ENCODE data around the gene PIEZO2.

The PIEZO2 gene

DNA sequence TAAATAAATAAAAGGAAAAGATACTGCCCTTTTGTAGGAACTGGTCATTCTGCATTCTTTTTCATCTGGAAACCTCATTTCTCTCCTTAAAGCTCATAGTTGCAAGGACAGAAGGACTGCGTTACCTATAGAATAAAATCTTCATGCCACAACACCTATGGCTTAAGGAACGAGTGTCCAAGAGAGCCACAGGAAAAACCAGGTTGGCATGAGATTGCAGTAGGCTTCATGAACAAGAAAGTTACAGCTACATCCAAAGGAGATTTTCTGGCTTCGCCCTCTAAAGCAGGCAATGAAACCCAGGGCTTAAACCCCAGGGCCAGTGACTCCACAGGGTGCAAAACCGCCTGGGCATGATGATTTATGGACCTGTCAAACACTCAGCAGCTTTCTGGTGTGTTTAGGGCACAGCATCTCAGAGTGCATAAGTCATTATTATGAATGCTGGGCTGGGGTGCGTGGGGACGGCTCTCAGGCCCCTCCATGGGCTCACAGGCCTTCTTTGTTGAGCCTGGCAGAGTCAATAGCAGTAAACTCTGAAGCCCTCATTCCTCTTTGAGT, 30.7 kb upstream of the PIEZO2 start:
- no peaks in the 10 kb centered on the region for H3K4me1 ChIP-seq (ENCODE audit: insufficient read depth, low read length, poor library complexity, severe bottlenecking)
- TF ChIP-seq EZH2phosphoT487 (IDR thresholded peaks at IDR 0.05; ENCODE audit: borderline replicate concordance) = no peak
- TF ChIP-seq, protein P1, sequence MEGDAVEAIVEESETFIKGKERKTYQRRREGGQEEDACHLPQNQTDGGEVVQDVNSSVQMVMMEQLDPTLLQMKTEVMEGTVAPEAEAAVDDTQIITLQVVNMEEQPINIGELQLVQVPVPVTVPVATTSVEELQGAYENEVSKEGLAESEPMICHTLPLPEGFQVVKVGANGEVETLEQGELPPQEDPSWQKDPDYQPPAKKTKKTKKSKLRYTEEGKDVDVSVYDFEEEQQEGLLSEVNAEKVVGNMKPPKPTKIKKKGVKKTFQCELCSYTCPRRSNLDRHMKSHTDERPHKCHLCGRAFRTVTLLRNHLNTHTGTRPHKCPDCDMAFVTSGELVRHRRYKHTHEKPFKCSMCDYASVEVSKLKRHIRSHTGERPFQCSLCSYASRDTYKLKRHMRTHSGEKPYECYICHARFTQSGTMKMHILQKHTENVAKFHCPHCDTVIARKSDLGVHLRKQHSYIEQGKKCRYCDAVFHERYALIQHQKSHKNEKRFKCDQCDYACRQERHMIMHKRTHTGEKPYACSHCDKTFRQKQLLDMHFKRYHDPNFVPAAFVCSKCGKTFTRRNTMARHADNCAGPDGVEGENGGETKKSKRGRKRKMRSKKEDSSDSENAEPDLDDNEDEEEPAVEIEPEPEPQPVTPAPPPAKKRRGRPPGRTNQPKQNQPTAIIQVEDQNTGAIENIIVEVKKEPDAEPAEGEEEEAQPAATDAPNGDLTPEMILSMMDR (conservative IDR thresholded peaks at IDR 0.05; ENCODE audit: low read length) = no peak
- no peaks in the 10 kb centered on the region for H3K9me2 ChIP-seq (replicated peaks; ENCODE audit: low read depth, low read length)
- no peaks in the 10 kb centered on the region for H3K79me2 ChIP-seq (ENCODE audit: insufficient read depth, low read length)
- no peak overlapping the region for H2AFZ ChIP-seq (ENCODE audit: low read length)
- no peak overlapping the region for H3K4me3 ChIP-seq (ENCODE audit: low read length, poor library complexity, severe bottlenecking)
- H3K27me3 ChIP-seq (ENCODE audit: insufficient read depth, low read length, poor library complexity, severe bottlenecking) = no peaks in the 10 kb centered on the region
- no peaks in the 10 kb centered on the region for H3K9me3 ChIP-seq (ENCODE audit: insufficient read depth, low read depth, low read length)
- no peaks in the 10 kb centered on the region for H3F3A ChIP-seq (ENCODE audit: low read depth)
- H3K36me3 ChIP-seq (ENCODE audit: insufficient read depth, low read length) = no peaks in the 10 kb centered on the region
- H4K20me1 ChIP-seq (ENCODE audit: insufficient read depth, low read length, poor library complexity, severe bottlenecking) = no peaks in the 10 kb centered on the region
- H3K4me2 ChIP-seq (ENCODE audit: low read depth, low read length, poor library complexity, severe bottlenecking) = no peak overlapping the region
- no peak overlapping the region for H3K9ac ChIP-seq (ENCODE audit: low read depth, low read length, poor library complexity, severe bottlenecking)

DNA sequence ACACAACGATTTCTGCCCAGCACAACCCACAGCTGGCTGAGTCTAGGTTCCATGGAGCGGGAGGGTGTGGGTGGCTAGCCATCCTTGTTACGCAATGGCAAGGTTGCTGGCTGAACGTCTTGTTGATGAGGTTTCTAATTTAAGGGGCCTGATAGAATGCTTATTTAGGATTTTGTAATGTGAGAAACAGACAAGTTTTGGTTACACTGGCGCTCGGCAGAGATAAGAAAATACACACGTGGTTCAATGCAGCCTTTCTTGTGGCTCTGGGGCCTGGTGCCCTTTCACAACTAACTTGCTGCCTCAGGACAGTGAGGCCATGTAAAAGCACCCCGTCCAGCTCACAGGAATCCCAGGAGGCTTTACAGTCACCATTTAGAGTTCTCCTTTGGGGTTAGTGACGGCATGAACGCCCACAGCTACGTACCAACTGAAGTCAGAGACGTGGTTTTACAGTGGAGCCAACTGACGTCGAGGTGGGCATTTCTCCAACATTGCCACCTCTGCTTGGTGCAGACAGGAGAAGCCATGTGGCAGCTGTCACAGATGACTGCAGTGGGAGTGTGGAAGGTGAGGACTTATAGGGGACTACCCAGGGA, 29.7 kb upstream of the PIEZO2 start:
- no peak for TF ChIP-seq EZH2phosphoT487 (IDR thresholded peaks at IDR 0.05; ENCODE audit: borderline replicate concordance)
- TF ChIP-seq, protein P1 (conservative IDR thresholded peaks at IDR 0.05; ENCODE audit: low read length) = no peak
- Histone ChIP-seq H3K4me3 (ENCODE audit: low read length, poor library complexity, severe bottlenecking) (no peak overlapping the region), H3K4me2 (ENCODE audit: low read depth, low read length, poor library complexity, severe bottlenecking) (no peak overlapping the region), H3K4me1 (ENCODE audit: insufficient read depth, low read length, poor library complexity, severe bottlenecking) (no peaks in the 10 kb centered on the region), H3K79me2 (ENCODE audit: insufficient read depth, low read length) (no peaks in the 10 kb centered on the region), H3K36me3 (ENCODE audit: insufficient read depth, low read length) (no peaks in the 10 kb centered on the region), H4K20me1 (ENCODE audit: insufficient read depth, low read length, poor library complexity, severe bottlenecking) (no peaks in the 10 kb centered on the region), H3K9me2 (replicated peaks; ENCODE audit: low read depth, low read length) (no peaks in the 10 kb centered on the region), H3K9me3 (ENCODE audit: insufficient read depth, low read depth, low read length) (no peaks in the 10 kb centered on the region), H3K27me3 (ENCODE audit: insufficient read depth, low read length, poor library complexity, severe bottlenecking) (no peaks in the 10 kb centered on the region), H3K9ac (ENCODE audit: low read depth, low read length, poor library complexity, severe bottlenecking) (no peak overlapping the region), H3F3A (ENCODE audit: low read depth) (no peaks in the 10 kb centered on the region), H2AFZ (ENCODE audit: low read length) (no peak overlapping the region)

DNA sequence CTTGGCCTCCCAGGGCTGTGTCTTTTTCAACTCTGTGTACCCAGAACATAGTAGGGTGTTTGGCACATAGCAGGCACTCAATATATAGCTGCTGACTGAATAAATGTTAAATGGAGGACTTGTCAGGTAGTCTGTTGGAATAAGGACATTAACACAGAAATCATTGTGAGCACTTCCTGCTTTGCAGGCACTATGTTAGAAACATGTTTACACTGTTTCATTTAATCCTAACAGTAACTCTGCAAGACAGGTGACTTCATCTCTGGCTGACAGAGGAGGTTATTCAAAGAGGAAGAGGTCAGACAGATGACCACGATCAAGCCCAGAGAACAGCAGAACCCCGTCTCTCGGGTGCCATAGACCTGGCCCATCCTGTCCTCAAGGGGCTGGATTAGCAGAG, 28.0 kb upstream of the PIEZO2 start:
- no peaks in the 10 kb centered on the region for H3K27me3 ChIP-seq (ENCODE audit: insufficient read depth, low read length, poor library complexity, severe bottlenecking)
- H3K9ac ChIP-seq (ENCODE audit: low read depth, low read length, poor library complexity, severe bottlenecking) = no peak overlapping the region
- no peak overlapping the region for H3K4me2 ChIP-seq (ENCODE audit: low read depth, low read length, poor library complexity, severe bottlenecking)
- no peak for TF ChIP-seq EZH2phosphoT487 (IDR thresholded peaks at IDR 0.05; ENCODE audit: borderline replicate concordance)
- TF ChIP-seq, protein P1 (conservative IDR thresholded peaks at IDR 0.05; ENCODE audit: low read length) = no peak
- no peak overlapping the region for H2AFZ ChIP-seq (ENCODE audit: low read length)
- H3K9me3 ChIP-seq (ENCODE audit: insufficient read depth, low read depth, low read length) = no peaks in the 10 kb centered on the region
- no peaks in the 10 kb centered on the region for H3K36me3 ChIP-seq (ENCODE audit: insufficient read depth, low read length)
- H4K20me1 ChIP-seq (ENCODE audit: insufficient read depth, low read length, poor library complexity, severe bottlenecking) = no peaks in the 10 kb centered on the region
- no peaks in the 10 kb centered on the region for H3K9me2 ChIP-seq (replicated peaks; ENCODE audit: low read depth, low read length)
- H3K79me2 ChIP-seq (ENCODE audit: insufficient read depth, low read length) = no peaks in the 10 kb centered on the region
- no peak overlapping the region for H3K4me3 ChIP-seq (ENCODE audit: low read length, poor library complexity, severe bottlenecking)
- no peaks in the 10 kb centered on the region for H3K4me1 ChIP-seq (ENCODE audit: insufficient read depth, low read length, poor library complexity, severe bottlenecking)
- no peaks in the 10 kb centered on the region for H3F3A ChIP-seq (ENCODE audit: low read depth)
